ENCODE results near the gene ADRB2. TPM values are rescaled to one million over a fixed set of nuclear protein-coding genes. Genes with fewer than 3 reads are reported as not detected.

Gene ADRB2
- total and polyA plus RNA-seq, 10 of the 15 experiments (the other 5 are each of a cell fraction or from before 2014, with no cell fraction given): 0.03 to 0.34 (median 0.18) TPM; not detected in 1

GRCh38 chr5:148786456-148786855 is 40.0 kb upstream of the ADRB2 start:
- Histone ChIP-seq H3K4me2 (ENCODE audit: control insufficient read depth, insufficient read depth) (no peak overlapping the region), H3K27me3 (replicated peaks in 1 of 2; ENCODE audit: control insufficient read depth in 2 of 2, insufficient read depth in 2 of 2, low read length in 1 of 2) (peaks cover 0 to 2% of the 10 kb centered on the region in 2 experiments; a peak in 1 of 4 replicates), H3K4me3 (no peak overlapping the region), H3K36me3 (ENCODE audit: control insufficient read depth in 2 of 2, insufficient read depth in 2 of 2, low read length in 1 of 2) (no peaks in the 10 kb centered on the region), H3K9me3 (replicated peaks; ENCODE audit: control insufficient read depth, insufficient read depth, low read length) (no peaks in the 10 kb centered on the region), H3K79me2 (ENCODE audit: control insufficient read depth, insufficient read depth, low read length) (no peaks in the 10 kb centered on the region), H3K27ac (ENCODE audit: control insufficient read depth, insufficient read depth) (no peak overlapping the region), H2AFZ (ENCODE audit: control insufficient read depth, low read depth, low read length) (no peak overlapping the region), H3K9ac (ENCODE audit: control insufficient read depth, insufficient read depth, low read length) (no peak overlapping the region), H4K20me1 (ENCODE audit: control insufficient read depth, insufficient read depth) (no peaks in the 10 kb centered on the region), H3K4me1 (ENCODE audit: control insufficient read depth, insufficient read depth, low read length) (peaks cover 10% of the 10 kb centered on the region)
- POLR2A ChIA-PET: no interaction called here
- DNase-seq (ENCODE audit: low read depth, low spot score): no peak
- SMC1A ChIA-PET (ENCODE audit: uncharacterized antibody, unreplicated experiment): interaction anchor here (0.8 to 1.5 kb wide), 2 partner anchors 12 to 14 kb away, joined by 3 to 4 read pairs; no protein-coding TSS in a partner anchor
- in situ Hi-C loops (cut with MboI) (no loop called here), intact Hi-C loops (cut with micrococcal nuclease; ENCODE audit: unreplicated experiment) (no loop called here)
- no peak for ATAC-seq
- no TSS peak for BruUV-seq (replicated peaks)
- CTCF ChIA-PET: interaction anchor here (1.0 to 3.1 kb wide), 4 partner anchors 34 to 248 kb away, joined by 3 to 8 read pairs (median 4); no protein-coding TSS in a partner anchor
- RAD21 ChIA-PET (ENCODE audit: unreplicated experiment): no interaction called here
- FAIRE-seq: no peak
- TF ChIP-seq HSF1 (IDR thresholded peaks at IDR 0.05; ENCODE audit: low read depth, low read length): no peak
- TF ChIP-seq SMC3 (IDR thresholded peaks at IDR 0.05; ENCODE audit: borderline replicate concordance, low read length): no peak
- no peak for TF ChIP-seq CEBPZ (IDR thresholded peaks at IDR 0.05; ENCODE audit: low read depth, low read length)
- TF ChIP-seq SIN3A (IDR thresholded peaks at IDR 0.05; ENCODE audit: low read depth, low read length): no peak
- TF ChIP-seq MEF2A (IDR thresholded peaks at IDR 0.05; ENCODE audit: insufficient read depth, low read depth, low read length): no peak
- TF ChIP-seq KDM1A (IDR thresholded peaks at IDR 0.05; ENCODE audit: borderline replicate concordance): no peak
- TF ChIP-seq RELA (IDR thresholded peaks at IDR 0.05; ENCODE audit: borderline replicate concordance, partially characterized antibody): no peak
- TF ChIP-seq PBX3 (IDR thresholded peaks at IDR 0.05; ENCODE audit: insufficient replicate concordance, low read depth, low read length): no peak
- no peak for TF ChIP-seq KLF5 (IDR thresholded peaks at IDR 0.05; ENCODE audit: partially characterized antibody)
- no peak for TF ChIP-seq STAT1 (conservative IDR thresholded peaks at IDR 0.05)
- no peak for TF ChIP-seq MEF2B (IDR thresholded peaks at IDR 0.05; ENCODE audit: partially characterized antibody, poor library complexity, severe bottlenecking)
- TF ChIP-seq ZBTB33 (IDR thresholded peaks at IDR 0.05): no peak
- TF ChIP-seq EZH2 (IDR thresholded peaks at IDR 0.05; ENCODE audit: borderline replicate concordance, control insufficient read depth, low read depth, low read length): no peak
- TF ChIP-seq EGR1 (IDR thresholded peaks at IDR 0.05; ENCODE audit: borderline replicate concordance in 1 of 2, low read depth in 2 of 2, low read length in 2 of 2): no peak
- TF ChIP-seq GABPA (IDR thresholded peaks at IDR 0.05; ENCODE audit: low read depth): no peak
- TF ChIP-seq SREBF1 (IDR thresholded peaks at IDR 0.05; ENCODE audit: low read length): no peak
- no peak for TF ChIP-seq RFX5 (IDR thresholded peaks at IDR 0.05; ENCODE audit: low read depth, low read length)

Measured in GM12878 (cell line).